Motor neuron (in vitro differentiated cells): ENCODE results near the gene FBXW7. TPM values are rescaled to one million over a fixed set of nuclear protein-coding genes. Genes with fewer than 3 reads are reported as not detected.

Experiments used
- ATAC-seq, 8 experiments: fragments of 200-7000 bp; cut with Tn5 transposase; replicated peaks in 6 of 8; 2 replicates each; pipeline ENCODE4 v1.8.0; 2021; ENCODE audit warnings: mild to moderate bottlenecking in 8 of 8, moderate library complexity in 8 of 8
- H3K27ac ChIP-seq, 2 donors: fragments of 250-450 bp; sonication (Bioruptor Pico); 2 replicates each; pipeline ENCODE4 v1.9.0; 2021; ENCODE audit warnings: antibody characterized with exemption in 2 of 2, mild to moderate bottlenecking in 2 of 2, moderate library complexity in 1 of 2
- H3K4me1 ChIP-seq, 2 donors: fragments of 250-450 bp; sonication (Bioruptor Pico); replicated peaks in 1 of 2; 2 replicates each; pipeline ENCODE4 v1.6.1; 2021; ENCODE audit warnings: antibody characterized with exemption in 2 of 2, mild to moderate bottlenecking in 2 of 2, moderate library complexity in 1 of 2
- H3K4me3 ChIP-seq, 5 donors: fragments of 250-450 bp; sonication (Bioruptor Pico); 2 replicates each; pipeline ENCODE4 v1.9.0; 2021; ENCODE audit warnings: antibody characterized with exemption in 5 of 5, mild to moderate bottlenecking in 5 of 5, moderate library complexity in 4 of 5
- WGBS, 10 experiments: fragments of 450-650 bp; shearing (Covaris generic); methylation state at CpG; one replicate each; pipeline ENCODE4 v1.0.0; 2022; 5-methylcytosine and 5-hydroxymethylcytosine counted together
- in situ Hi-C, 9 experiments: fragments of 400-800 bp; cut with MboI; loops; one replicate each; pipeline ENCODE4 v1.15.0; 2021; ENCODE audit warnings: low sequenced_read_pairs in 9 of 9, low pct_unique_long_range_greater_than_20kb in 2 of 9; ENCODE audit not compliant: unreplicated experiment in 9 of 9
- total RNA-seq, 8 experiments: library from RNA; unstranded; fragments of 300-600 nt; gene quantifications; 2 replicates each; pipeline versions ENCODE4 v1.2.3 to v1.2.4, GENCODE V29; 2022

The FBXW7 gene
- total RNA-seq, 8 experiments from 2014 or later: 38.0 to 130 (median 68.5) TPM

- in situ Hi-C loops: no loop called here
- no peak overlapping the region for H3K27ac ChIP-seq
Observed at GRCh38 chr4:152478461-152479237, 57.2 kb downstream of the FBXW7 start.

GRCh38 chr4:152476796-152477195, 59.1 kb downstream of the FBXW7 start:
- ATAC-seq: peak in 2 of 8 experiments; percentile 40
- no peak overlapping the region for H3K4me3 ChIP-seq
- in situ Hi-C loops: no loop called here
- H3K27ac ChIP-seq: no peak overlapping the region
- WGBS, 10 experiments: 100% methylated on average over 1 to 2 of the region's 2 CpGs; no CpG with 5 or more reads in 4 of the 10 experiments
- H3K4me1 ChIP-seq: no peaks in the 10 kb centered on the region

More at GRCh38 chr4:152478461-152479237, 57.2 kb downstream of the FBXW7 start:
- no peaks in the 10 kb centered on the region for H3K4me1 ChIP-seq
- no peak for ATAC-seq
- H3K4me3 ChIP-seq: no peak overlapping the region
- WGBS, 10 experiments: 83 to 100% (median 98%) methylated on average over 1 to 3 of the region's 3 CpGs

GRCh38 chr4:152471251-152471792, 64.6 kb downstream of the FBXW7 start:
- no peak overlapping the region for H3K27ac ChIP-seq
- no peak for ATAC-seq
- H3K4me3 ChIP-seq: no peak overlapping the region
- WGBS, 10 experiments: 89 to 100% (median 98%) methylated on average over 1 to 3 of the region's 3 CpGs; no CpG with 5 or more reads in 2 of the 10 experiments
- H3K4me1 ChIP-seq: no peaks in the 10 kb centered on the region
- in situ Hi-C loops: no loop called here

- H3K27ac ChIP-seq: no peak overlapping the region
- in situ Hi-C loops: no loop called here
- no peaks in the 10 kb centered on the region for H3K4me1 ChIP-seq
- ATAC-seq: no peak
- 86 to 100% (median 100%) methylated on average over 1 of the region's 1 CpG for WGBS, 10 experiments
- H3K4me3 ChIP-seq: no peak overlapping the region
Observed at GRCh38 chr4:152468408-152468807, 67.5 kb downstream of the FBXW7 start.

- no peak for ATAC-seq
- no peak overlapping the region for H3K4me3 ChIP-seq
- no peak overlapping the region for H3K27ac ChIP-seq
- H3K4me1 ChIP-seq: no peaks in the 10 kb centered on the region
- 88 to 100% (median 100%) methylated on average over 1 to 4 of the region's 4 CpGs; no CpG with 5 or more reads in 2 of the 10 experiments for WGBS, 10 experiments
- in situ Hi-C loops: no loop called here
Observed at GRCh38 chr4:152467101-152467500, 68.8 kb downstream of the FBXW7 start.

GRCh38 chr4:152464030-152464823, 71.7 kb downstream of the FBXW7 start:
- in situ Hi-C loops: no loop called here
- no peaks in the 10 kb centered on the region for H3K4me1 ChIP-seq
- WGBS, 10 experiments: 55 to 100% (median 87%) methylated on average over 1 to 5 of the region's 5 CpGs
- no peak overlapping the region for H3K27ac ChIP-seq
- ATAC-seq: peak in 2 of 8 experiments; percentile 36 to 54
- no peak overlapping the region for H3K4me3 ChIP-seq

- WGBS, 10 experiments: 77 to 100% (median 90%) methylated on average over 2 of the region's 2 CpGs
- in situ Hi-C loops: no loop called here
Observed at GRCh38 chr4:152463562-152463961, 72.3 kb downstream of the FBXW7 start.

GRCh38 chr4:152462695-152463094, 73.2 kb downstream of the FBXW7 start:
- no peak overlapping the region for H3K4me3 ChIP-seq
- no peak for ATAC-seq
- WGBS, 10 experiments: 13 to 100% (median 93%) methylated on average over 1 of the region's 1 CpG; no CpG with 5 or more reads in 3 of the 10 experiments
- in situ Hi-C loops: no loop called here
- H3K4me1 ChIP-seq: no peaks in the 10 kb centered on the region
- no peak overlapping the region for H3K27ac ChIP-seq

More at GRCh38 chr4:152463562-152463961, 72.3 kb downstream of the FBXW7 start:
- Histone ChIP-seq H3K4me1 (no peaks in the 10 kb centered on the region), H3K27ac (no peak overlapping the region), H3K4me3 (no peak overlapping the region)
- ATAC-seq: no peak

GRCh38 chr4:152462047-152462446, 73.8 kb downstream of the FBXW7 start:
- no peaks in the 10 kb centered on the region for H3K4me1 ChIP-seq
- ATAC-seq: no peak
- no peak overlapping the region for H3K4me3 ChIP-seq
- 80 to 100% (median 100%) methylated on average over 1 to 2 of the region's 2 CpGs; no CpG with 5 or more reads in 1 of the 10 experiments for WGBS, 10 experiments
- in situ Hi-C loops: no loop called here
- H3K27ac ChIP-seq: no peak overlapping the region

GRCh38 chr4:152460488-152460887, 75.4 kb downstream of the FBXW7 start:
- Histone ChIP-seq H3K4me1 (no peaks in the 10 kb centered on the region), H3K27ac (no peak overlapping the region), H3K4me3 (no peak overlapping the region)
- 14 to 100% (median 68%) methylated on average over 1 of the region's 1 CpG; no CpG with 5 or more reads in 2 of the 10 experiments for WGBS, 10 experiments
- in situ Hi-C loops: no loop called here
- ATAC-seq: peak in 2 of 8 experiments; percentile 74 to 75

GRCh38 chr4:152459326-152459725, 76.6 kb downstream of the FBXW7 start:
- in situ Hi-C loops: no loop called here
- WGBS, 10 experiments: 80 to 100% (median 80%) methylated on average over 1 of the region's 1 CpG; no CpG with 5 or more reads in 7 of the 10 experiments
- ATAC-seq: no peak
- no peak overlapping the region for H3K4me3 ChIP-seq
- H3K27ac ChIP-seq: no peak overlapping the region
- no peaks in the 10 kb centered on the region for H3K4me1 ChIP-seq

- Histone ChIP-seq H3K4me3 (no peak overlapping the region), H3K27ac (no peak overlapping the region), H3K4me1 (no peaks in the 10 kb centered on the region)
- WGBS, 10 experiments: 40 to 100% (median 92%) methylated on average over 1 of the region's 1 CpG; no CpG with 5 or more reads in 4 of the 10 experiments
- ATAC-seq: no peak
- in situ Hi-C loops: no loop called here
Observed at GRCh38 chr4:152458801-152459302, 77.0 kb downstream of the FBXW7 start.

- in situ Hi-C loops: no loop called here
- WGBS, 10 experiments: 79 to 100% (median 100%) methylated on average over 1 to 2 of the region's 2 CpGs; no CpG with 5 or more reads in 2 of the 10 experiments
- no peak overlapping the region for H3K4me3 ChIP-seq
- no peak for ATAC-seq
- no peak overlapping the region for H3K27ac ChIP-seq
- H3K4me1 ChIP-seq: no peaks in the 10 kb centered on the region
Observed at GRCh38 chr4:152456609-152457008, 79.3 kb downstream of the FBXW7 start.
